ENCODE results near the gene DYNLT1.
"Not testable (repeated sequence)": the region's sequence is repeated elsewhere in the genome, so short reads cannot be mapped to it uniquely, and the experiment has no call there.

The DYNLT1 gene

GRCh38 chr6:158620963-158621693, 23.4 kb downstream of the DYNLT1 start:
- DNase-seq = no peak

GRCh38 chr6:158619922-158620801, 24.4 kb downstream of the DYNLT1 start:
- no peak for DNase-seq

- not testable (repeated sequence) for DNase-seq
Measured at GRCh38 chr6:158618289-158618688, 26.3 kb downstream of the DYNLT1 start.

GRCh38 chr6:158614606-158615005, 29.9 kb downstream of the DYNLT1 start:
- not testable (repeated sequence) for DNase-seq

GRCh38 chr6:158611541-158612370, 32.8 kb downstream of the DYNLT1 start:
- DNase-seq = no peak

GRCh38 chr6:158611039-158611438, 33.5 kb downstream of the DYNLT1 start:
- no peak for DNase-seq

- DNase-seq = no peak
Measured at GRCh38 chr6:158610319-158610968, 34.1 kb downstream of the DYNLT1 start.

- DNase-seq = no peak
Measured at GRCh38 chr6:158609455-158610155, 34.9 kb downstream of the DYNLT1 start.

- DNase-seq = no peak
Measured at GRCh38 chr6:158608221-158608620, 36.3 kb downstream of the DYNLT1 start.

- DNase-seq = no peak
Measured at GRCh38 chr6:158607411-158608170, 37.0 kb downstream of the DYNLT1 start.

- no peak for DNase-seq
Measured at GRCh38 chr6:158606935-158607334, 37.6 kb downstream of the DYNLT1 start.

- not testable (repeated sequence) for DNase-seq
Measured at GRCh38 chr6:158606011-158606410, 38.5 kb downstream of the DYNLT1 start.

- DNase-seq = peak; percentile 85
Measured at GRCh38 chr6:158605266-158605878, 39.2 kb downstream of the DYNLT1 start.

GRCh38 chr6:158604048-158604406, 40.5 kb downstream of the DYNLT1 start:
- no peak for DNase-seq

GRCh38 chr6:158603261-158604047, 41.1 kb downstream of the DYNLT1 start:
- DNase-seq = no peak

- DNase-seq = no peak
Measured at GRCh38 chr6:158599635-158600034, 44.9 kb downstream of the DYNLT1 start.

- DNase-seq = no peak
Measured at GRCh38 chr6:158597565-158597964, 47.0 kb downstream of the DYNLT1 start.

- peak; percentile 89 for DNase-seq
Measured at GRCh38 chr6:158596861-158597260, 47.7 kb downstream of the DYNLT1 start.

GRCh38 chr6:158595223-158595622, 49.3 kb downstream of the DYNLT1 start:
- peak; percentile 17 for DNase-seq

- no peak for DNase-seq
Measured at GRCh38 chr6:158593670-158594069, 50.9 kb downstream of the DYNLT1 start.

Measured in NCI-H82 (cell line).